ENCODE results near the gene CD44. TPM values are rescaled to one million over a fixed set of nuclear protein-coding genes. Genes with fewer than 3 reads are reported as not detected.
A peak's percentile ranks its signal among the peaks of the same experiment; 100 is the strongest.
"Not testable (repeated sequence)": the region's sequence is repeated elsewhere in the genome, so short reads cannot be mapped to it uniquely, and the experiment has no call there.

CD44 gene
- 13.1 and 15.9 TPM in 2 replicates for total RNA-seq (2021)
- percentile 48 among the genes with signal in this experiment for Bru-seq, nascent RNA
- percentile 44 among the genes with signal in this experiment for BruChase-seq, experiment 1, labeled RNA remaining after a 2-hour chase
- percentile 47 among the genes with signal in this experiment for BruChase-seq, experiment 2, labeled RNA remaining after a 6-hour chase
- long read RNA-seq, full-length matches to known transcripts = 13 of 15 reads
- long read RNA-seq, partial matches to known transcripts = 2 of 15 reads
- long read RNA-seq, other reads (novel, unspliced or antisense) = 0 of 15 reads

DNA sequence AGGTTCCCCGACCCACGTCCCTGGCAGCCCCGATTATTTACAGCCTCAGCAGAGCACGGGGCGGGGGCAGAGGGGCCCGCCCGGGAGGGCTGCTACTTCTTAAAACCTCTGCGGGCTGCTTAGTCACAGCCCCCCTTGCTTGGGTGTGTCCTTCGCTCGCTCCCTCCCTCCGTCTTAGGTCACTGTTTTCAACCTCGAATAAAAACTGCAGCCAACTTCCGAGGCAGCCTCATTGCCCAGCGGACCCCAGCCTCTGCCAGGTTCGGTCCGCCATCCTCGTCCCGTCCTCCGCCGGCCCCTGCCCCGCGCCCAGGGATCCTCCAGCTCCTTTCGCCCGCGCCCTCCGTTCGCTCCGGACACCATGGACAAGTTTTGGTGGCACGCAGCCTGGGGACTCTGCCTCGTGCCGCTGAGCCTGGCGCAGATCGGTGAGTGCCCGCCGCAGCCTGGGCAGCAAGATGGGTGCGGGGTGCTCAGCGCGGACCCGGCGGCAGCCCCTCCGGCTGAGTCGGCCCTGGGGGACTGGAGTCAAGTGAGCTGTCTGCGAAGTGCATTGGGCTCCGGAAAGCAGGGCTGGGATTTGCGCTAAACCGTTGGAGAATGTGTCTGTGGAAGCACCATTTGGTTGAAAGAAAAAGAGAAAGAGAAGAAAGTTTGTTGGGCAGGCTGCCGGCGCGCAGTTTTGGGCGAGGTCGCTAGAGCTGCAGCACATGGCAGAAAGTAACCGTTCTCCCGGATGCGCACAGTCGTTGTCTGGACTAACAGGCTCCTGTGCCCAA, at the start of gene CD44:
CD44 (plus strand) TSS at position 229 of the 779 bp plus-strand sequence; CDS start at position 362, 133 bp downstream.
- POLR2A ChIA-PET (ENCODE audit: low non-redundant PET) = no interaction called here
- H3K4me3 ChIP-seq (ENCODE audit: low read depth, low read length, poor library complexity, severe bottlenecking) = peak within 1 kb of the TSS; percentile 48
- peaks cover 64% of the 10 kb centered on the region for H3K27me3 ChIP-seq (replicated peaks; ENCODE audit: insufficient read depth, low read depth, low read length, poor library complexity)
- TF ChIP-seq, protein P1, sequence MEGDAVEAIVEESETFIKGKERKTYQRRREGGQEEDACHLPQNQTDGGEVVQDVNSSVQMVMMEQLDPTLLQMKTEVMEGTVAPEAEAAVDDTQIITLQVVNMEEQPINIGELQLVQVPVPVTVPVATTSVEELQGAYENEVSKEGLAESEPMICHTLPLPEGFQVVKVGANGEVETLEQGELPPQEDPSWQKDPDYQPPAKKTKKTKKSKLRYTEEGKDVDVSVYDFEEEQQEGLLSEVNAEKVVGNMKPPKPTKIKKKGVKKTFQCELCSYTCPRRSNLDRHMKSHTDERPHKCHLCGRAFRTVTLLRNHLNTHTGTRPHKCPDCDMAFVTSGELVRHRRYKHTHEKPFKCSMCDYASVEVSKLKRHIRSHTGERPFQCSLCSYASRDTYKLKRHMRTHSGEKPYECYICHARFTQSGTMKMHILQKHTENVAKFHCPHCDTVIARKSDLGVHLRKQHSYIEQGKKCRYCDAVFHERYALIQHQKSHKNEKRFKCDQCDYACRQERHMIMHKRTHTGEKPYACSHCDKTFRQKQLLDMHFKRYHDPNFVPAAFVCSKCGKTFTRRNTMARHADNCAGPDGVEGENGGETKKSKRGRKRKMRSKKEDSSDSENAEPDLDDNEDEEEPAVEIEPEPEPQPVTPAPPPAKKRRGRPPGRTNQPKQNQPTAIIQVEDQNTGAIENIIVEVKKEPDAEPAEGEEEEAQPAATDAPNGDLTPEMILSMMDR (conservative IDR thresholded peaks at IDR 0.05; ENCODE audit: low read depth, low read length) = no peak
- TF ChIP-seq EZH2 (IDR thresholded peaks at IDR 0.05; ENCODE audit: borderline replicate concordance, low read depth, low read length, poor library complexity, severe bottlenecking) = peak; percentile 88
- no TSS peak for BruUV-seq (replicated peaks)
- no peaks in the 10 kb centered on the region for H3K36me3 ChIP-seq (ENCODE audit: insufficient read depth, low read length, poor library complexity, severe bottlenecking)
- peak; percentile 68 for DNase-seq (ENCODE audit: low spot score)
- H3K9me3 ChIP-seq (ENCODE audit: low read depth, low read length, poor library complexity, severe bottlenecking) = no peaks in the 10 kb centered on the region
- H3K27ac ChIP-seq (ENCODE audit: low read depth, low read length, poor library complexity, severe bottlenecking) = no peak within 1 kb of the TSS
- H3K4me1 ChIP-seq (ENCODE audit: insufficient read depth, low read length, poor library complexity, severe bottlenecking) = peaks cover 12% of the 10 kb centered on the region
- CTCF ChIA-PET = no interaction called here
- intact Hi-C loops (cut with micrococcal nuclease; ENCODE audit: unreplicated experiment) = no loop called here

DNA sequence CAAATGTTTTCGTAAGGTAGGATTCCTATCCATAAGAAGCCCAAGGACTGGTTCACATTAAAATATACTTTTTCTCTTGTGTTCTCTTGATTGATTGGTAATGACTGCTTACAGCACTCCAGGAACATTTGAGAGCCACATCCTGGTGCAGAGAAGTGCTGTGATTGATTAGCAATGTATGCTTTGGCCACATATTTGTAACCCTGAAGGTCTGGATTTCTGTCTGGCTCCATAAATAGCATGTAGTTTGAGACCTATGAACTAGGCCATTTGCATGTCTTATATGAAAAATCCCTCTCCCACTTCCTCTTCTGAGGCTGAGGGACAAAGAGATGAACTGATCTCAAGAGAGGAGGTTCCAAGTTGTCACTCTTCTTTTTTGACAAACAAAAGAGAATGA, 49.3 kb upstream of the CD44 start:
- no peaks in the 10 kb centered on the region for H3K27me3 ChIP-seq (replicated peaks; ENCODE audit: insufficient read depth, low read depth, low read length, poor library complexity)
- CTCF ChIA-PET = no interaction called here
- POLR2A ChIA-PET (ENCODE audit: low non-redundant PET) = no interaction called here
- DNase-seq (ENCODE audit: low spot score) = no peak
- intact Hi-C loops (cut with micrococcal nuclease; ENCODE audit: unreplicated experiment) = no loop called here
- no peaks in the 10 kb centered on the region for H3K9me3 ChIP-seq (ENCODE audit: low read depth, low read length, poor library complexity, severe bottlenecking)
- no peak overlapping the region for H3K27ac ChIP-seq (ENCODE audit: low read depth, low read length, poor library complexity, severe bottlenecking)
- TF ChIP-seq EZH2 (IDR thresholded peaks at IDR 0.05; ENCODE audit: borderline replicate concordance, low read depth, low read length, poor library complexity, severe bottlenecking) = no peak
- TF ChIP-seq, protein P1 (conservative IDR thresholded peaks at IDR 0.05; ENCODE audit: low read depth, low read length) = no peak
- no peaks in the 10 kb centered on the region for H3K36me3 ChIP-seq (ENCODE audit: insufficient read depth, low read length, poor library complexity, severe bottlenecking)
- no peak overlapping the region for H3K4me3 ChIP-seq (ENCODE audit: low read depth, low read length, poor library complexity, severe bottlenecking)
- BruUV-seq (replicated peaks) = no TSS peak
- no peaks in the 10 kb centered on the region for H3K4me1 ChIP-seq (ENCODE audit: insufficient read depth, low read length, poor library complexity, severe bottlenecking)

DNA sequence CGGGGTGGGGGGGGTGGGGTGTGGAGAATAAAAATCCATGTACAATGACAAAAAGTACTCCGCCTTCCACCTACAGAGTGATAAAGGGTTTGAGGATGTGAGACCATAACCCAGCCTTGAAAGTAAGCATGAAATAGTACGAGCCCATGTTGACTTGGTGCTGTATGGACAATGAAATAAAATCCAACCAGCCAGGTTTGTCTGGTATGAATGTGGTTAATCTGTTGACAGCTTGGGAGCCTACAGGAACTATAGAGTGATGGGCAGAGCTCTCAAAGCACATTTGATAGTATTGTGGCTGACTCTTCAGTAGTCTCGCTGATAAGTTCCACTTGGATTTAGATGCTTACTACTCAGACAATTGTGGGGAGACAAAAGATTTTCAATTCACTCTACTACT, 48.8 kb upstream of the CD44 start:
- H3K27me3 ChIP-seq (replicated peaks; ENCODE audit: insufficient read depth, low read depth, low read length, poor library complexity) = no peaks in the 10 kb centered on the region
- POLR2A ChIA-PET (ENCODE audit: low non-redundant PET) = no interaction called here
- no peaks in the 10 kb centered on the region for H3K4me1 ChIP-seq (ENCODE audit: insufficient read depth, low read length, poor library complexity, severe bottlenecking)
- H3K27ac ChIP-seq (ENCODE audit: low read depth, low read length, poor library complexity, severe bottlenecking) = no peak overlapping the region
- H3K4me3 ChIP-seq (ENCODE audit: low read depth, low read length, poor library complexity, severe bottlenecking) = no peak overlapping the region
- CTCF ChIA-PET = no interaction called here
- no peak for DNase-seq (ENCODE audit: low spot score)
- no peaks in the 10 kb centered on the region for H3K9me3 ChIP-seq (ENCODE audit: low read depth, low read length, poor library complexity, severe bottlenecking)
- BruUV-seq (replicated peaks) = no TSS peak
- TF ChIP-seq, protein P1 (conservative IDR thresholded peaks at IDR 0.05; ENCODE audit: low read depth, low read length) = no peak
- no peak for TF ChIP-seq EZH2 (IDR thresholded peaks at IDR 0.05; ENCODE audit: borderline replicate concordance, low read depth, low read length, poor library complexity, severe bottlenecking)
- H3K36me3 ChIP-seq (ENCODE audit: insufficient read depth, low read length, poor library complexity, severe bottlenecking) = no peaks in the 10 kb centered on the region
- intact Hi-C loops (cut with micrococcal nuclease; ENCODE audit: unreplicated experiment) = no loop called here

DNA sequence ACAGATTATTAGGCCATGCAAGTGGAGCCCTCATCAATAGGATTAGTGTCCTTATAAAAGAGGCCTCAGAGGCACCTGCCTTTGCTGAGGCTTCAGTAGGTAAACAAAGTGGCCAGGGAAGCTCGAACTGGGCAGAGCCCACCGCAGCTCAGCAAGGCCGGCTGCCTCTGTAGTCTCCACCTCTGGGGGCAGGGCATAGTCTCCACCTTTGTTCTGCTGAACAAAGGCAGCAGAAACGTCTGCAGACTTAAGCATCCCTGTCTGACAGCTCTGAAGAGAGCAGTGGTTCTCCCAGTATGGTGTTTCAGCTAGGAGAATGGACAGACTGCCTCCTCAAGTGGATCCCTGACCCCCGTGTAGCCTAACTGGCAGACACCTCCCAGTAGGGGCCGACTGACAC, 48.0 kb upstream of the CD44 start:
- H3K9me3 ChIP-seq (ENCODE audit: low read depth, low read length, poor library complexity, severe bottlenecking); intact Hi-C loops (cut with micrococcal nuclease; ENCODE audit: unreplicated experiment); CTCF ChIA-PET; BruUV-seq (replicated peaks); DNase-seq (ENCODE audit: low spot score); POLR2A ChIA-PET (ENCODE audit: low non-redundant PET); H3K4me3 ChIP-seq (ENCODE audit: low read depth, low read length, poor library complexity, severe bottlenecking); H3K27me3 ChIP-seq (replicated peaks; ENCODE audit: insufficient read depth, low read depth, low read length, poor library complexity); H3K27ac ChIP-seq (ENCODE audit: low read depth, low read length, poor library complexity, severe bottlenecking); H3K4me1 ChIP-seq (ENCODE audit: insufficient read depth, low read length, poor library complexity, severe bottlenecking); H3K36me3 ChIP-seq (ENCODE audit: insufficient read depth, low read length, poor library complexity, severe bottlenecking): not testable (repeated sequence)

Data from A673 (cell line).